HG02759 (cell line): ENCODE results near the gene FOXL2.

ENCODE experiments used
- ATAC-seq: cut with Tn5 transposase; IDR thresholded peaks from one replicate; pipeline ENCODE4 v1.9.1; 2021; ENCODE audit warnings: mild to moderate bottlenecking, moderate library complexity; ENCODE audit not compliant: unreplicated experiment

The FOXL2 gene

DNA sequence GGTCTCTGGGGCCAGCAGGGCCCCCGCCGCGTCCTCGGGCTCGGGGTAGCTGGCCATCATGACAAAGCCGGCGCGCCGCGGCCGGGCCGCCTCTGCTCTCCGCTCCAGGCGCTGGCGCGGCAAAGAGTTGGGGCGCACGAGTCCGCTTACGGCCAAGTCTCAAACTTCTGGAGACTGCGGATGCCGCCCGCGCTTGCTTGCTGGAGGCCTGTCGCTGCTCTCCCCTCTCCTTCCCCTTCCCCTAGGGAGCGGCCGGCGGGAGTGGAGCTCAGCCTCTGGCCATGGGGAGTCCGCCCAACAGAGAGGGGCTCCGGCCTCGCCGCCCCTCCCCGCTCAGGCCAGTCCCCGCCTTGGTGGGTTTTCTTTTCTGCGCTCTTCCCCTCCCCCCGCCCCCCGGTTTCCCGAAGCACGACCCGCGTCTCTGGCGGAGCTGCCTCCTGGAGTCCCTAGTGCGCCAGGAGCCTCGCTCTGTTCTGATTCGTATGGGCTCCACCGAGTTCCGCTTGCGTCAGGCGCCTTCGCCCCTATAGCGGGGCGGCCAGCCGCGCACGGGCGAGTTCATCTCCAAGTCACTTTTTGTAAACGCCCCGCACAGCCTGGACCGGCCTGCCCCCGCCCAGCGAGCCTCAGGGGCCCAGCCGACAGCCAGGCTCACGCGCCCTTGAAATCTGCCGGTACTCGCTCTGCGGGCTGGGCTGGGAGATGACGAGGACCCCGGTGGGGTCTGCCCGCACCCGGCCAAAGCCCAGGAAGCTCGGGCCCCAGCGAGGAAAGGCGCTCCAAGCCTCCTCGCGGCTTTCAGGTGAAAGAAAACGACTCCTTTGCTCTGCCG is at the start of gene FOXL2, which contains the start of gene FOXL2NB:
FOXL2 (minus strand) TSS at position 475 of the 832 bp plus-strand sequence; CDS start at position 60, 415 bp downstream.
FOXL2NB (plus strand) TSS at position 555 of the 832 bp plus-strand sequence; CDS start at position 703, 148 bp downstream.
- ATAC-seq: no peak

DNA sequence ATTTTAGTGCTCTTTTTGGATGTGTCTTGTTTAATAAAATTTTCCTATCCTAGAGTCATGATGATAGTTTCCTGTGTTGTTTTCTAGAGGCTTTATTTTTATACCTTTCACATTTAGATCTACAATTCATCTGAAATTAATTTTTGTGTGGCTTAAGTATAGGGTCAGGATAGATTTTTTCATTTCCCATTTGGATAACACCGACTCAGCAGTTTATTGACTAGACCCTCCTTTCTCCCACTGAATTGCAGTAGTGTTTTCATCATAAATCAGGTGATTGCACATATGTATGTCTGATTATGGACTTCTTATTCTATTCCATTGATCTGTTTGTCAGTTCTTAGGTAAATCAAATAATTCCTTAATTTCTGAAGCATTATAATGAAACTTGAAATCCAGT is 48.8 kb upstream of the FOXL2 start:
- no peak for ATAC-seq

DNA sequence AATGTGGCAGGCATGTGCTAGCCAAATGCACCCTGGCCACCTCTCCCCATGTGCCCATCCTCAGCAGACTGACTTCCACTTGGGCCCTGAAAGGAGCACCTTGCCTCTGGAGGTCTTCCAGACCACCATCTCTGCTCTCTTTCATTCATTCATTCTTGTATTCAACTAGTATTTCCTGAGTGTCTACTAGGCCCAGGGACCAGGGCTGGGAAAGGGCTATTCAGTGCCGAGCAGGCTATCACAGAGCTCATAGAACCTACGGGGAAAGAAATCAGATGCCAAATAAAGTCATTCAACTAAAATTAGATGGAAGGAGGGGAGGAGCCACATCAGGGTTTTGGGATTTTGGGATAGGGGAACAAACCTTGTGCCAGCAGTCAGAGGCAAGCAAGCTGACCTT is 40.2 kb upstream of the FOXL2 start:
- ATAC-seq: no peak

DNA sequence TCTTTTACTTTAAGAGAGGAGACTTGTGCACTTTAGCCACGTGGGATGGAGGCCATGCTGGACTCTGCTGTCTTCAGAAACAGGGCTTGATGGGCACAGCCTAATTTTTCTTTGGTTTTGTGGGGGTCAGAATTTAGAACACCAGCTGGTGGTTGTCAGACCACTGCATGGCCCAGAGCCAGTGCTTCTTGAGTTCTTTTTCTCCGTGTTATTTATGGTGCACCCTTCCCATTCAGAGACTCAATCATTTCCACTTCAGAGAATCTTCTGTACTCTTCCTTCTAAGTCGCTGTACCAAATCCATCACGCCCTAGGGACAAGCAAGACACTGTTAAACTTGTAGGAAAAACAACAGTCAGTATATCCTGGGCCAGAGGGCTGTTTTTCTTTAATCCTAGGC is 39.0 kb upstream of the FOXL2 start:
- no peak for ATAC-seq

DNA sequence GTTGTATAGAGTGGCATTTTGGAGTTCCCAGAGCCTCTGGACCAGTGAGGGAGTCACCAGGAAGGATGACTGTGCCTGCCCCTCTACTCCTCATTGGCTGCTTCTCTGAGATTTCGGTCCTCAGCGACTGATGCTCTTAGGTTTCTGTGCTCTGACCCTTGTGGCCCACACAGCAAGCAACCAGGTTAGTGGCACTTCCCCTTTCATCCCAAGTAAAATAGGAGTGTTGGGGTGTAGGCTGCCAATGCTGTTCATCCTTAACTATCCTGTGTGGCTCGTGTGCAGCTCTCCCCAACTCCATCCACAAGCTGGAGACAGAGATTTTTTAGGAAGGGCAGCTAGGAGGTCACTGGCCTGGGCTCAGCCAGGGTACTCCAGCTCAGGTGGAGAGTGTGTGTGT is 37.9 kb upstream of the FOXL2 start:
- no peak for ATAC-seq

DNA sequence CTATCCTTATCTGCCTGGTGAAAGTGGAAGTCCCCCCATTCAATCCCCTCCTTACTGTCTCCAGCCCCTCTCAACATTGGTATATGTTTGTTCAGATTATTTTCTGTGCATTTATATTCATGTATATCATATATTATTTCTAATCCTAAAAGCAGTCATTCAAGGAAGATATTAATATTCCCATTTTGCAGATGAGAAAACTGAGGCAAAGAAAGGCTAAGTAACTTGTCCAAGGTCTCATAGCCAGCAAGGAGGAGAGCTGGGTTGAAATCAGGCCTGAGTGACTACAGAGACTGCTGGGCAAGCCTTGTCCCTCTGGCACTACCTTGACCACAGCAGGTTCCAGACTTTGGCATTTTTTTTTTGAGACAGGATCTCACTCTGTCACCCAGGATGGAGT is 29.1 kb upstream of the FOXL2 start:
- no peak for ATAC-seq

DNA sequence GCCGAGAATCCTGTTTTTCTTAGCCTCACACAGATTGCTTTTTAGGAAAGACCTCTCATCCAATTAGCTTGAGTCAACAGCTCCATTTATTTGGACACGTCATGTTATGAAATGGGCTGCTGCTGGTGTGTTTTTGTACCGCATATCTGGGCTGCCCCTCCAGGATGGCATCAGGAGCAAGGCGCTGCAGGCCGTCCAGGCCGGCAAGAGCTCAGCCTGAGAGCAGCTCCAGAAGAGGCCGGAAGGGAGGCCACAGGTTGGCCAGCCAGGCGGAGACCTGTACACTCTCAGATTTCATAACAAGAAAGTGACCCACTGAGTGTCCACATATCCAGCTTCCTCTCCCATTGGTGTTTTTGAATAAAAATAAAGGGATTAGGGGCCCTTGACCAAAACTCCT is 28.4 kb upstream of the FOXL2 start:
- no peak for ATAC-seq

DNA sequence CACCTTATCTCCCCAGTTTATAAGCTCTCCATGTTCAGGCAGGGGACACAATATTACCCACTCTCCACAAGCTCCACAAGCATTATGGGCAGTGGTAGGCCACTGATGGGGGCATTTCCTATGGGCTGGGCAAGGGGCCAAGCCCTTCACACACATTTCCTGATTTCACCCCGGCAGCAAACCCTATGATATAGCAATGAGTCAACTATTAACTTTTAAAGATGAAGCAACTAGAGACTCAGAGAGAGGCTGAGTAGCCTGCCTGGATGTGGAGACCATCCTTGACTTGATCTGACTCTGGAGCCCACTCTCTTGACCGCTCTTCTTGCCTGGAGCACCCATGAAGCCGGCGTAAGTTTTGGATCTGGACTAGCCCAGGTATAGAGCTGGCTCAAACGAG is 27.5 kb upstream of the FOXL2 start:
- ATAC-seq: no peak

DNA sequence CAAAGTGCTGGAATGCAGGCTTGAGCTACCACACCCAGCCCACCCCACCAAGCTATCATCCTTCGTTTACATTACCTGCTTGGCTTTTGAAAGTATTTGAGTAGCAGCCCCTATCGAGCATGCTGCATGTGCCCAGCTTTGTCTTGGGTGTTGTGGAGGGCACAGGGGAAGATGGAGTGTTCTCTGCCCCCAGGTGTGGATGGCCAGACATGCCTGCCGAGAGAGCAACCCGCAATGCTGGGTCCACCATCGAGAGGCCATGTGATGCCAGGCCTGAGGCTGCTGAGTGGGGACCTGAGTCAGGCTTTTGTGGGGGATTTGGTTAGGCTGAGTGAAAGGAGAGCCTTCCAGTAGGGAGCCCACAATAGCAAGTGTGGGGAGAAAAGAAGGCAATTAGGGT is 26.0 kb upstream of the FOXL2 start:
- no peak for ATAC-seq

DNA sequence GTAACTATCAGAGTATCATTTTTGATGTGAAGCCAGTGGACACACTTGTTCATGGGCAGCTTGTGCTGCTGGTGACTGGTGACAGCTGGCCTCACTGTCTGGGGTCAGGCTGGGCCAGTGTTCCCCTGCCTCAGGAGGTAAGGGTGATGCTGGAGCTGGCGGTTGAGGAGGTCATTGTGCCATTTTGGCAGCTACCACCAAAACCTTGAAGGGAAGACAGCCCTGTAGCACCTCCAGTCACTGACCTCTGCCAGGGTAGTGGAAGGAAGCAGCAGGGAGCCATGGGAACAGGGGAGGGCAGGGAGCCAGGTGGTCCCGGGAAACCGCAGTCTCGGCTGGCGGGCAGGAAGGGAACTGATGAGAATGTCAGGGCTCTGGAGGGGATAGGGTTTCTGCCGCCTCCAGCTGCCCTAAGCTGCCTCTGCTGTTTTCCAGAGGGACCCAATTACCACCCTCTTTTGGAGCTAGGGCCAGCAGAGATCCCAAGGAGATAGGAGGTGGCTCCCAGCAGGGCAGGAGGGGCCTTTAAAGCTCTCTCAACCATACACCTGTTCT is 24.9 kb upstream of the FOXL2 start:
- ATAC-seq: no peak

DNA sequence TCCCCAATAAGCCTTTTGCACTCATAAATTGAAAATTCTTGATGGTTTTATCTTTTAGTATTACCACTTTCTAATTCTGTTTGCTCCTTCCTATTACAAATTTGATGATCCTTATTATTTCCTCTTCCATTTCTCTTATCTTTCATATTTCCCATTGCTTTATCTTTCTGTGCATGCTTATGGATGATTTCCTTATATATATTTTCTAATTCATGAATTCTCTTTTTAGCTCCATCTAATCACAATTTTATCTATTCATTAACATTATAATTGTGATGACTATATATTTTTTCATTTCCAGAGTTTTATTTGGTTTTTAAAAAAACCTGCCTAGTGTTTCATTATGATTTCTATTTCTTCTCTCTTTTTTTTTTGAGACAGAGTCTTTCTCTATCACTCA is 18.0 kb upstream of the FOXL2 start:
- ATAC-seq: no peak

DNA sequence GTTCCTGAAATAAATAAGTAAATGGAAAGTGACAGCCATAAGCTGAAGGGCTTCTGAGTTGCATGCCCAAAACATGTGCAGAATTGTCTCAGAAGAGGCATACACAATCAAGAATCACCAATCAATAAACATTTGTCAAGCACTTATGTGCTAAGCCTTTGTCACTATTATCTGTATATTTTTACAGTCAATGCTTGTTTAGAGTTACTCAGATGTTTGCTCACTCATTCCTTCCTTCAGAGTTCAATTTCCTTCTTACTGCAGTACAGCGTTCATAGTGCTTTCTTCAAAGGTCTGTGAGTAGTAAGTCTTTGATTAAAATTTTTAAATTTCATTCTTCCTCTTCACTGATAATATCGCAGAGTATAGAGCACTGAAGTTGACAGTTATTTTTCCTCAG is 17.3 kb upstream of the FOXL2 start:
- no peak for ATAC-seq

DNA sequence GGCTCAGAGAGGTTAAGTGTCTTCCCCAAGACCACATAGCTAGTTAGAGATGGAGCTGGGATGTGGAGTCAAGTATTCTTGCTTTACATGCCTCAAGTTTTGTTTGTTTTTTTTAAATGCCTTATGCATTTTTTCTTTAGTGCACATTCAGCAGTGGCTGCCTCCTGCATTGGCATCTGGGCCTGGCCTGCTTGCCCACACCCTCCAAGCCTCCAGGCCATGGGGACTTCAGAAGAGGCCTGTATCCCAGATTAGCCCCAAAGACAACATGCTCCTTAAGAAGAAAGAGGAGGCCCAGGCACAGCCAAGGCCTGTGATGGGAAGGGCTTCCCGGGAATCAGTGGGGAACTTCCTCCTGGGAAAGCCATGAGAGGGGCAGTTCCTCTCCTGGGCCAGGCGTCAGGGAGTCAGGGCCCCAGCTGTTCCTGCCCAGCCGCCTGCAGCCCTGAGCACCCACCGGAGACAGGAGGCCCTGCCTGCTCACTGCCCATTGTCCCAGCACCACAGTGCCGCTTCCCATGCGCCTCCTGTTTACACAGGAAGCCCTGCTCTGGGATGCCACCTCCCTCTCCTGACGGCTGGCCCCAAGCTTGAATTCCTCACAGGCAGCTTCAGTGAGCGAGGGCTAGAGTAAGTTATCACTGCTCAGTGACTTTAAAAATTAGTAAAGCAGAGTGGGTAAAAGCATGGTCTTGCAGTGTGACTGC is 16.1 kb upstream of the FOXL2 start:
- ATAC-seq: no peak

DNA sequence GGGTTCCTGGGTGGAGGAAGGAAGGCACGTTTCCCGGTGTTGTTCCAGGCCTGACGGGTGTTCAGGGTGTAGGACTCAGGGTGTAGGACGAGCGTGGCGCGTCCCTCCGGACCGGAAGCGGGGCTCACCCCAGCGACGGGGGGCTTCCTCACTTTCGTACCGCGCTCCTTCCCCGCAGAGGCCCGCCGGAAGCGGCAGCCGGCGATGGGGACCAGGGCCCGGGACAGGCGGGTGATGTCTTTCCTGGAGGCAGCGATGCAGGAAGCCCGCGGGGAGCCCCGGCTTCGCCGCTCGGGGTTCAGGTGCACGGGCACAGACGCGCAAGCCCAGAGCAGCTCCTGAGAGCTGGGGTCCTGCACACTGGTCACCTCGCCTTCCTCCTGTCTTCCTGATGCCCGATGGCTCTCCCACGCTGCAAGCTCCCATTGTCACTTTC is 13.5 kb upstream of the FOXL2 start:
- ATAC-seq: no peak

DNA sequence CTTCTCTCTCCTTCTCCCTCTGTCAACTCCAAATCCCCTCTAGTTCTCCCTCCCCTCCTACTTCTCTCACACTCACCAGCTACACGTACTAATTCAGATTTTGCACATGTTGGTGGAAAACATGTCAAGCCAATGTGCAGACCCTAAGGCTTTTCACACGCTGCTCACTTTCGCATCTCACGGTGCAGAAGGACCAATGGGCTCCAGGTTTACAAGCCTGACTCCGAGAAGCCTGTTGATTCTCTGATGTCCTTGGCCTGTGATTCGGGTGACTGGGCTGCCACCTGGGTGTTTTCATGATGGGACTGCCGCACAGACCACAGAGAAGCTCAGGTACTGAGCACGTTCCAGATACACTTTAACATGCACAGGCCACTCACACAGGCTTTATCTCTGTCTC is 3.8 kb upstream of the FOXL2 start:
- ATAC-seq: no peak

DNA sequence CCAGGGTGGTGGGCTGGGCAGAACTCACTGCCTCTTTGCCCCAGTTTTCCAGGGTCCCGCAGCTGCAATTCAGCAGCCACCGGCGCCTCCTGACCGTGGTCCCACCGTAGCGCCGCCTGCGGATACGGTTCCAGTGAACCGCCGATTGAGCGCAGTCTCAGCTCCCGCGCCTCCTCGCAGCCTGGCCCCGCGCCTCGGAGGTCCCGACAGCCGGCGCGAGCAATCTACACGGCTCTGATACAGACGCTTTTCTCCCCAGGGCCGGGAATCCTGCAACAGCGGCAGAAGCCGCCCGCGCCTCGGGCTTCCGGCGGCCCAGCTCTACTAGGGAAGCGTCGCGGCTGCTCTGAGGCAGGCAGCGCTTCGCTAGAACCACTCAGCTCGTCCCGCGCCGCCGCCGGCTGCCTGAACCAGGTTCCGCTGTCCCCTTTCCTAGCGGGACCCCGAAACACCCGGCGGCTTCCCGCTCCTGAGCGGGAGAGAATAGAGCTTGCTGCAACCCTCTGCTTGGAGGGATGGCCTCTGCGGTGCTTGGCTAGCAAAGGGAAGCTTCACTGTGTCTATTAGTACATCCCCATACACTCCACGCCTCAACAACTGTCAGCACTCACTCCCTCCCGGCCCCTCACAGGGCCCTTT is 3.2 kb upstream of the FOXL2 start:
- no peak for ATAC-seq

DNA sequence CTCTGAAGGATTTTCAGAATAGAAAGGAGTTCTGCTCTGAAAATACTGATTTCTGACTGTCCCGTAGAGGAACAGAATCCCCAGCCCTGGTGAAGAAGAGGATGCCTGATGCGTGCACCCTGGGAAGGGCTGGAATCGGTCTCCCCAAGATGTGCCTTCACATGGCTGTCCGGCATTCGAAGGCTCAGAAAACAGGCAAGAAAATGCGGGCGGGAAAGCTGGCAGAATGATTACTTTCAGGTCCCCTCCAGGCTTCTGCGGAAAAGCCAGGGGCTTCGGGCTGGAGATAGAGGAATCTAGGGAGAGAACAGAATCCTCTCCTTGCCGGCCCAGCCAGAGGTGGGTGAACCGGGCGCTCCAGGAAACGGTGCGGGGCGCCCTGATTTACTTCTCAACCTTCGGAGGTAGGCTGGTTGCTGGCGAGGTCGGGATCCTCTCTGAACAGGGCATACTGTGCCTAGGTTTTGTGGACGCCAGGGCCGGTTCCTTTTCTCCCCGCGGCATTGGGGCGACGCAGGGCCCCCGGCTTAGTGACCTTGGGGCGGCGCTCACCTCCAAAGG is 2.6 kb upstream of the FOXL2 start:
- ATAC-seq: no peak

DNA sequence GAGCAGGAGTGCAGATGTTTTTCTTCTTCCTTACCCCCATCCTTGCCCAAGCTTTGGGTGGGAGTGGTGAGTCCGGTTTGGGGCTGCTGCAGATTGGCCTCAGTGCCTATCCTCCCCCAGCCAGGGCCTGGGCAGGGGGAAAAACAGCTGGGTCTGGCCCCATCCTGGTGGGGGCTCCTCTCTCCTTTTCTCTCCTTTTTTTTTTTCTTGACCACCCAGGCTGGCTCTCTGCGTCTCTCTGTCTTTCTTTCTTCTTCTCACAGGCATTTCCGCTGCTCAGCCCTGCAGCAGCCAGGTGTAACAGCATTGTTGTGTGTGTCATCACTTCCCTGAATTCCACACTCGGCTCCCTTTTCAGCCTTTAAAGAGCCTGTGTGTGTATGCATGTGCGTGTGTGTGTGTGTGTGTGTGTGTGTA is 2.1 kb upstream of the FOXL2 start:
- ATAC-seq: no peak

DNA sequence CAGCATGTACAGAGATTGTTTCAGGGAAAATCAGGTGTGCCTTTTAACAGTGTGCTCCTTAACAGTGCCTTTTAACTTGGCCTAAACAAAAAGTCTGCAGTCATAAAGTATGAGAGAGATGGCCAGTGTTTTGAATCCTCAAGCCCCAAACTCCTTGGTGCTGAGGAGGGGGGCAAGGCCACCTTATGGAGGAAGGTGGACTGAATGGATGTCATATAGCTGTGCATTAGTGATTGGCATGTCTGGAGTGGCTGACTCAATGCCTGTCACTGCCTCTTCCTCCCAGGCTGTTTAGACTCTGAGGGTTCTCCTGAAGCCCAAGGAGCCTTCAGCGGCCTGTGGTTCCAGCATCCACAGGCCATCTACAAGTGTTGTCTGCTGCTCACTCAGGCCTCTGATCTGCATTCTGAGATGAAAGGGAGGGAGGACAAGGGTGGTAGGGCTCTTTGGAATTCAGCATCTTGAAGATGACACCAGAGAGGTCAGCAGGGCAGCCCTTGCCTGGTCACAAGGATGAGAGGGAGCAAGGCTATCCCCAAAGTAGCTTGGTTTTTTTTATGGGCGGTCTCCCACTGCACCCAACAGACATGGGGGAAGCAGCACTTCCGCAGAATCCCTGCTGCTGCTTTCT is 1.5 kb upstream of the FOXL2 start:
- no peak for ATAC-seq

DNA sequence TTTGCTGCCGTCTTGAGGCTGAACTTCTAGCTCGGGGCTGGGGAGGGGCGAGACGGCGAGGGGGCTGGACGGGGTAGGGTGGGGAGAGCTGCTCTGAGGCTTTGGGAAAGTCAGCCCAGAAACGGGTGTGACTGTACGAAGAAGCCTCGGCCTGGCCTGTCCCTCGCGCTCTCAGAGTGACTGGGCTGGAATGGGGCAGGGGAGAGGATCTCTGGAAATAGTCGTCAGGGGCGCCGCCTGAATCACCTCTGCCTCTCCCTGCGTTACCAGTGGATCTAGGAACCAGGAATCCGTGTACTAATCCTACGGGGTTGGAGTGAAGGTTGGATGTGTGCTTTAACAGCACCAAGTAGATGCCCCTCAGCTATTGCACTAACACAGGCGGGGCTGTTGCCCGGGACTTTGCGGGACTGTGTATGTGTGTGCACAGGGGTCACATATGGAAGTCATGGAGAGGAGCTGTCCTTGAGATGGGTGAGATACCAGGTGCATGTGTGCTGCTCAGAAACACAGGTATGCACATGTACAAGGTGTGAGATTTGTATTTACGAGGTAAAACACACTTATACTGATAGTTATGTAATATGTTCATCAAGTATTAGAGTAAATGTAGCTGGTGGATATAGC is 671 bp upstream of the FOXL2 start:
- no peak for ATAC-seq
